ENCODE results near the gene TIMM29.

Gene TIMM29

GRCh38 chr19:10971107-10971726 is 42.6 kb downstream of the TIMM29 start:
- H3K27ac ChIP-seq (ENCODE audit: low read depth, low read length) = no peak overlapping the region
- WGBS = 91% methylated on average over 8 of the region's 8 CpGs
- no peaks in the 10 kb centered on the region for H3K4me1 ChIP-seq (ENCODE audit: insufficient read depth, low read length)
- H3K36me3 ChIP-seq (ENCODE audit: insufficient read depth, low read length) = peaks cover 3% of the 10 kb centered on the region; the same call in 1 of the 2 replicates
- no peaks in the 10 kb centered on the region for H3K9me3 ChIP-seq (ENCODE audit: insufficient read depth, low read depth, low read length)
- H3K4me3 ChIP-seq (ENCODE audit: low read length) = no peak overlapping the region
- H3K9ac ChIP-seq (ENCODE audit: low read depth, low read length) = no peak overlapping the region
- H3K27me3 ChIP-seq (ENCODE audit: insufficient read depth, low read length) = no peaks in the 10 kb centered on the region

- WGBS = 95% methylated on average over 19 of the region's 19 CpGs
- H3K36me3 ChIP-seq (ENCODE audit: insufficient read depth, low read length) = peaks cover 10% of the 10 kb centered on the region; the same call in 1 of the 2 replicates
- H3K27me3 ChIP-seq (ENCODE audit: insufficient read depth, low read length) = no peaks in the 10 kb centered on the region
- H3K9ac ChIP-seq (ENCODE audit: low read depth, low read length) = no peak overlapping the region
- H3K27ac ChIP-seq (ENCODE audit: low read depth, low read length) = no peak overlapping the region
- no peaks in the 10 kb centered on the region for H3K4me1 ChIP-seq (ENCODE audit: insufficient read depth, low read length)
- no peak overlapping the region for H3K4me3 ChIP-seq (ENCODE audit: low read length)
- H3K9me3 ChIP-seq (ENCODE audit: insufficient read depth, low read depth, low read length) = no peaks in the 10 kb centered on the region
Observed at GRCh38 chr19:10975374-10976130, 46.9 kb downstream of the TIMM29 start.

- 93% methylated on average over 13 of the region's 19 CpGs for WGBS
- H3K4me1 ChIP-seq (ENCODE audit: insufficient read depth, low read length) = no peaks in the 10 kb centered on the region
- H3K27ac ChIP-seq (ENCODE audit: low read depth, low read length) = no peak overlapping the region
- 0 out of 2 replicates have a peak overlapping the region, but pooled peaks have one; percentile 13 for H3K9ac ChIP-seq (ENCODE audit: low read depth, low read length)
- H3K4me3 ChIP-seq (ENCODE audit: low read length) = no peak overlapping the region
- H3K9me3 ChIP-seq (ENCODE audit: insufficient read depth, low read depth, low read length) = no peaks in the 10 kb centered on the region
- no peaks in the 10 kb centered on the region for H3K27me3 ChIP-seq (ENCODE audit: insufficient read depth, low read length)
- H3K36me3 ChIP-seq (ENCODE audit: insufficient read depth, low read length) = peaks cover 16% of the 10 kb centered on the region
Observed at GRCh38 chr19:10976131-10976892, 47.7 kb downstream of the TIMM29 start.

- H3K4me1 ChIP-seq (ENCODE audit: insufficient read depth, low read length) = no peaks in the 10 kb centered on the region
- no peak overlapping the region for H3K4me3 ChIP-seq (ENCODE audit: low read length)
- H3K9me3 ChIP-seq (ENCODE audit: insufficient read depth, low read depth, low read length) = no peaks in the 10 kb centered on the region
- peaks cover 15% of the 10 kb centered on the region for H3K36me3 ChIP-seq (ENCODE audit: insufficient read depth, low read length)
- H3K9ac ChIP-seq (ENCODE audit: low read depth, low read length) = no peak overlapping the region
- H3K27me3 ChIP-seq (ENCODE audit: insufficient read depth, low read length) = no peaks in the 10 kb centered on the region
- H3K27ac ChIP-seq (ENCODE audit: low read depth, low read length) = no peak overlapping the region
- 95% methylated on average over 5 of the region's 5 CpGs for WGBS
Observed at GRCh38 chr19:10977742-10978092, 49.1 kb downstream of the TIMM29 start.
